CD4-positive, CD25-positive, alpha-beta regulatory T cell (primary cell): ENCODE measurements around the gene KIF6. TPM values are rescaled to one million over a fixed set of nuclear protein-coding genes. Genes with fewer than 3 reads are reported as not detected.

Source experiments
- ATAC-seq, 2 donors: fragments of 150-1000 bp; cut with Tn5 transposase; one replicate each; pipeline ENCODE4 v1.10.0; 2021; ENCODE audit warnings: low read depth in 2 of 2, moderate number of reproducible peaks in 2 of 2, moderate library complexity in 1 of 2
- DNase-seq, 3 donors: peaks; one replicate each; pipeline versions ENCODE4 v3.0.0 to v3.0.0-alpha.2; 2012 to 2022; ENCODE audit warnings: mixed read lengths in 1 of 3
- H3K27ac ChIP-seq: one replicate; pipeline ENCODE4 v1.7.0; 2013; ENCODE audit warnings: mild to moderate bottlenecking, low read length; ENCODE audit not compliant: insufficient read depth, poor library complexity, severe bottlenecking
- H3K27me3 ChIP-seq: one replicate; pipeline ENCODE4 v1.7.0; 2013; ENCODE audit warnings: low read length; ENCODE audit not compliant: control insufficient read depth, insufficient read depth
- H3K36me3 ChIP-seq: one replicate; pipeline ENCODE4 v1.7.0; 2013; ENCODE audit warnings: mild to moderate bottlenecking, low read length, moderate library complexity; ENCODE audit not compliant: control insufficient read depth, insufficient read depth
- H3K4me1 ChIP-seq: 2 replicates; pipeline ENCODE4 v1.7.0; 2013; ENCODE audit warnings: mild to moderate bottlenecking, low read length; ENCODE audit not compliant: insufficient read depth, control insufficient read depth, poor library complexity, severe bottlenecking
- H3K4me3 ChIP-seq: one replicate; pipeline ENCODE4 v1.7.0; 2013; ENCODE audit warnings: low read depth, mild to moderate bottlenecking, low read length, moderate library complexity
- H3K9me3 ChIP-seq, 2 experiments: 1 replicate in 1 of 2; 2 replicates in 1 of 2; pipeline ENCODE4 v1.7.0; 2013; ENCODE audit warnings: low read length in 2 of 2, mild to moderate bottlenecking in 1 of 2, moderate library complexity in 1 of 2; ENCODE audit not compliant: control insufficient read depth in 2 of 2
- H3K27ac Mint-ChIP-seq, 3 donors: one replicate each; pipeline ENCODE4 v1.8.0; 2020 to 2022; ENCODE audit warnings: mild to moderate bottlenecking in 3 of 3, mixed read lengths in 3 of 3, moderate library complexity in 2 of 3
- H3K27me3 Mint-ChIP-seq: one replicate; pipeline ENCODE4 v1.8.0; 2022; ENCODE audit warnings: mild to moderate bottlenecking, mixed read lengths
- H3K36me3 Mint-ChIP-seq: one replicate; pipeline ENCODE4 v1.8.0; 2020; ENCODE audit warnings: mixed read lengths
- H3K4me1 Mint-ChIP-seq, 4 donors: one replicate each; pipeline ENCODE4 v1.8.0; 2020 to 2022; ENCODE audit warnings: mixed read lengths in 4 of 4, mild to moderate bottlenecking in 1 of 4
- H3K4me3 Mint-ChIP-seq, 4 donors: one replicate each; pipeline ENCODE4 v1.8.0; 2020 to 2022; ENCODE audit warnings: mild to moderate bottlenecking in 4 of 4, mixed read lengths in 4 of 4, moderate library complexity in 3 of 4
- H3K9me3 Mint-ChIP-seq, 7 donors: one replicate each; pipeline ENCODE4 v1.8.0; 2020 to 2022; ENCODE audit warnings: mixed read lengths in 7 of 7, mild to moderate bottlenecking in 3 of 7, moderate library complexity in 2 of 7
- polyA plus RNA-seq, 4 donors: library from polyadenylated mRNA; unstranded; fragments of 300-500 nt; fragmentation: Illumina TruSeq; gene quantifications; one replicate each; pipeline ENCODE4 v1.2.3, GENCODE V29; 2021
- total RNA-seq: library from RNA; stranded (reverse); gene quantifications from one replicate; pipeline ENCODE4 v1.2.3, GENCODE V29; 2022

KIF6 gene
- total and polyA plus RNA-seq, 5 donors from 2014 or later, result not detected

DNA sequence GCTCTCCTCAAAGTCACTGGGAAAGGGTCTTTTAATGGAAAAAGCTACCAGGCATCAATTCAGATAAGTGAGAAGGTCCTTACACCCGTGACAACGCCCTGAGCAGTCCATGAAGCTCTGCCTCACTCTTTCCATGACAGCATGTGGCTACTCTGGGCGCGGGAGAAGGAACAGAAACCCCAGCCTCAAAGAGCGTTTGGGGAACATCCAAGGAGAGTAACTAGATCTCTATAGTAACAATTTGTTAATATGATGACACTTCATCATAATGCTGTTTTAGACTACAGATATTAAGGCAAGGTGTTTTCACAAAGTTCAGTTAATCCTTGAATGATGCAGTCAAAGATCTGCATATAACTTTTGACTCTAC, 55.2 kb downstream of the KIF6 start:
- Histone ChIP-seq H3K36me3 (no peaks in the 10 kb centered on the region), H3K27ac (no peak overlapping the region), H3K9me3 (no peaks in the 10 kb centered on the region), H3K4me3 (no peak overlapping the region), H3K27me3 (peaks cover 1% of the 10 kb centered on the region), H3K4me1 (no peaks in the 10 kb centered on the region)
- no peak for DNase-seq
- Mint-ChIP-seq H3K27ac (no peak overlapping the region), H3K36me3 (no peaks in the 10 kb centered on the region), H3K9me3 (peaks cover 0 to 17% (median 2%) of the 10 kb centered on the region in 7 donors), H3K4me3 (no peak overlapping the region), H3K4me1 (no peaks in the 10 kb centered on the region), H3K27me3 (no peaks in the 10 kb centered on the region)
- no peak for ATAC-seq

DNA sequence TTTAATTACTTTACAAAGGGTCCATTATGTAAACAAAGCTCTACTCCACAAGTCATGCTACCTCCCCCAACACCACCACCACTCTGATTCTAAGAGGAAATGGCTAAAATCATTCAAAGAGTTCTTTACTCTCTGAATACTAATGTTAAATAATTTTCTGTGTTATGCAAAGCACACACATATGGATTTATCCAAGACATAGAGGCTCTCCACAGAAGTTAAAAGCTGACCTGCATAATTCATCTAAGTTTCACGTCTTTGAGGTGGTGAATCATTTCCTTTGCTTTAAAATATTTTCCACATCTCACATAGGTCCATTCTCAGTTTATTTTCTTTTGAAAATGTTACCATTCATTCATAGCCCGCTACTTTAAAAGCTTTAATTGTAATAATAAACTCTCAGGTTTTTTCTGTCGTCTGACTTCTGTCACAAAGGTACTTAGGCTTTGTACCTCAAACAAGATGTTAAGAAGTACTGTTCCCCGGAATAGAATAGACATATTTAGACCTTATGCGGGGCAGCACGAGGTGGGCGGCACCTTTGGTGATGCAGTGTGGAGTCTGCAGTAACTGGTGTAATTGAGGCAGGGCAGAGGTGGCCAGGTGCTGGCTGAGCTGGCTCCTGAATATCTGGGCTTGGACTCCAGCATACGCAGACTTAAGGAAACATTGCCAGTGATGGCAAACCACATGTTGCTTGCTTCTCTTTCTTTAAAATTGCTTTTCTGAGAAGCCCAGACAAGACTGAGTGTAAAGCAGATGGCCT, 55.8 kb downstream of the KIF6 start:
- H3K27ac ChIP-seq, result no peak overlapping the region
- peaks cover 2% of the 10 kb centered on the region for H3K27me3 Mint-ChIP-seq
- peaks cover 1% of the 10 kb centered on the region for H3K27me3 ChIP-seq
- no peak overlapping the region for H3K4me3 ChIP-seq
- peaks cover 0 to 14% (median 2%) of the 10 kb centered on the region in 7 donors for H3K9me3 Mint-ChIP-seq
- H3K36me3 Mint-ChIP-seq, result no peaks in the 10 kb centered on the region
- no peak overlapping the region for H3K4me3 Mint-ChIP-seq
- ATAC-seq (no peak), DNase-seq (no peak)
- H3K27ac Mint-ChIP-seq, result no peak overlapping the region
- H3K4me1 ChIP-seq, result no peaks in the 10 kb centered on the region
- no peaks in the 10 kb centered on the region for H3K9me3 ChIP-seq
- no peaks in the 10 kb centered on the region for H3K4me1 Mint-ChIP-seq
- H3K36me3 ChIP-seq, result no peaks in the 10 kb centered on the region

DNA sequence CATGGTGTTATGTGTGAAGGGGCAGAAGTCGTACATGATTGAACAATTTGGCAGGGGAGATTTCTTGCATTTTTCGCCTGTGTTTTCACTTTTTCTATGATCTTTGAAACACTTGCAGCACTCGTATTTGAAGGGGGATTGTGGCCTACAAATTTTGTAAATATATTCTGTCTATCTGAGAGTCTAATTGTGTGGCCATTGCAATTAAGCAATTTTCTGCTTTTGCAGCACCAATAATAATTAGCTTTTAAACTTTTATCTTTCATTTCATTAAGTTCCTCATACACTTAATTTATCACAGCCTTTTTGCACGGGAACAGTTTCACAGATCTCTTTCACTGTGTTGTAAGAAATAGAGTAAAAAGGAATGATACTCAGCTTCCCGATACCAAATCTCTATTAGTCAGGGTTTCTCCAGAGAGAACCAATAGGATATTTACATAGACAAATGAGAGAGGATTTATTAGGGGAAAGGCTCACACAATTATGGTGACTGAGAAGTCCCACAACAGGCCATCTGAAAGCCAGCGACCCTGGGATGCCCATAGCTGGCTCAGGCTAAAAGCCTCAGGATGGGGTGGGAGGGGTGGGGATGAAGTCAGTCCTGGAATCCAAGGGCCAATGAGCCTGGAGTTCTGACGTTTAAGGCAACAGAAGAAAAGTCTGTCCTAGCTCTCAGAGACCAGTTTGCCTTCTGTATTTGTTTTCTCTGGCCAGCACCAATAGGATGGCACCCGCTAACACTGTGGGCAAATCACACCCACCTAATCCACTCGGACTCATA, 58.3 kb downstream of the KIF6 start:
- H3K27ac ChIP-seq, result no peak overlapping the region
- Mint-ChIP-seq H3K4me1 (no peaks in the 10 kb centered on the region), H3K4me3 (no peak overlapping the region), H3K27me3 (peaks cover 4% of the 10 kb centered on the region), H3K27ac (no peak overlapping the region), H3K9me3 (peaks cover 0 to 3% (median 0%) of the 10 kb centered on the region in 7 donors), H3K36me3 (no peaks in the 10 kb centered on the region)
- no peaks in the 10 kb centered on the region for H3K4me1 ChIP-seq
- no peak for DNase-seq
- H3K4me3 ChIP-seq, result no peak overlapping the region
- H3K27me3 ChIP-seq, result peaks cover 1% of the 10 kb centered on the region
- H3K9me3 ChIP-seq, result no peaks in the 10 kb centered on the region
- ATAC-seq, result no peak
- no peaks in the 10 kb centered on the region for H3K36me3 ChIP-seq

DNA sequence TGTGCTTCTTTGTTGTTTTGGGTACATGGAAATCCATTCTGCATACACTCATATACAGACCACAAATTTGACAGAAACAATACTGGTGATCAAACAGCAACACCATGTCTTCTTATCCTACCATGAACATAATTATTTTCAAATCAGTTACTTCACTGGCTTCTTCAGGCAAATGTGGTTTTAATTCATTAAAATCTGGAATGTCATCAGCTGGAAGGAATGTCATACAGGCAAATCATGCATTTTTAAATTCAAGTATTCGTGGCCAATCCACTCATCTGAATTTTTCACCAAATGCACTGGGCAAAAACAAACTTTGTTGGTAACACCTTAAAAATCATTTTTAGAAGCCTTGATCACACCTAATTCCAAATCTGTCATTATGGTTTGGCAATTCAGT, 59.3 kb downstream of the KIF6 start:
- H3K9me3 ChIP-seq, result no peaks in the 10 kb centered on the region
- Mint-ChIP-seq H3K4me3 (no peak overlapping the region), H3K36me3 (no peaks in the 10 kb centered on the region), H3K9me3 (peaks cover 0 to 3% (median 0%) of the 10 kb centered on the region in 7 donors), H3K27me3 (peaks cover 4% of the 10 kb centered on the region), H3K27ac (no peak overlapping the region), H3K4me1 (no peaks in the 10 kb centered on the region)
- peaks cover 1% of the 10 kb centered on the region for H3K27me3 ChIP-seq
- no peaks in the 10 kb centered on the region for H3K36me3 ChIP-seq
- H3K27ac ChIP-seq, result no peak overlapping the region
- no peaks in the 10 kb centered on the region for H3K4me1 ChIP-seq
- ATAC-seq (no peak), DNase-seq (no peak)
- H3K4me3 ChIP-seq, result no peak overlapping the region

DNA sequence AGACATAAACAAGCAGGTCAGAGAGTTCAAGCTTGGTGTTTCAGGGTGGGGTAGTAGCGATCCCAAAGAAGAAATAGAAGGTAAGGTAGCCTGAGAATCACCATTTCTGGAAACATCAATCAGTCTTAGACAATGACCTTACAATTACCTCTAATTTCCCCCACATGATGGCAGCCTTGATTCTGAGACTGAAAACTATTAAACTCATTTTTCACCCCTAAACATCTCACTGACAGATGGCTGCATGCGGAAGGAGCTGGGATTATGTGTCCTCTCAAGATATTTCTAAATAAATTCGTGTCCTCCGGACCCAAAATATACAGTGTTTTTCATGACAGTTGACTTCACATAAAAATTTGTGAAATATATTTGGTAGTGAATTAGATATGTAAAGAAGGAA, 61.0 kb downstream of the KIF6 start:
- no peaks in the 10 kb centered on the region for H3K27me3 ChIP-seq
- Mint-ChIP-seq H3K27ac (no peak overlapping the region), H3K27me3 (peaks cover 4% of the 10 kb centered on the region), H3K36me3 (no peaks in the 10 kb centered on the region), H3K4me3 (no peak overlapping the region), H3K4me1 (no peaks in the 10 kb centered on the region), H3K9me3 (peaks cover 0 to 3% (median 0%) of the 10 kb centered on the region in 7 donors)
- no peaks in the 10 kb centered on the region for H3K9me3 ChIP-seq
- H3K36me3 ChIP-seq, result no peaks in the 10 kb centered on the region
- no peak overlapping the region for H3K4me3 ChIP-seq
- H3K4me1 ChIP-seq, result no peaks in the 10 kb centered on the region
- DNase-seq (no peak), ATAC-seq (no peak)
- no peak overlapping the region for H3K27ac ChIP-seq

DNA sequence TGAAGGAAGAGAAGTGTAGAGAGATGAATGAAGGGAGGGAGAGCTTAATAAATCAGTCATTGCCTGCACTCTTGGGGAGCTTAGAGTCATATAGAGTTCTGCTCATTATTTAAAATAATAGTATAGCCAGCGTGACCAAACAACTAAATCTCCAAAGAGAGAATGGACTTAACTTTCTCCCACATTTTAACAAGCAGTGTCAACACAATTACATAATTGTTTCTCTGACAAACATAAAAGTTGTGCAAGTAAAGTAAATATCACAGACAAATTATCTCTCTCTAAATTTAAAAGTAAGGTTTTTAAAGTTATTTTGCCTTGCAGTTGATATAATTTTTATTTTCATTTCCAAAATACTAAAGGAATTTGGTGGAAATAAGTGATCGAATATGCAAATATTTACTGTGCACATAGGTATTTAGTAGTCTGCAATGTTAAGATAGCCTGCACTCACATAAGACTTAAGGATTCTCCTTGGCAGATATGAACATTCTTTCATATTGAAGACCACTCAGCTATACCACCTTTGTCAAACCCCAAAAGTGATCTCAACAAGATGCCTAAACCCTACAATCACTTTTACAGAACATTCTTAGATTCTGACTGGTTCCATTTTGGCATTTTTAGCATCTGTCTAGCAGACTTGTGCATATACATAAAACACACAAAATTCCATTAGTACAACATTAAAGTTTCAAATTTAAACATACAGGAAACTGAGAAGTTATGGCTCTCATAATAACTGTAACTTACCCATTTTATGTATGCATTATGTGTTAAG, 67.7 kb downstream of the KIF6 start:
- H3K36me3 Mint-ChIP-seq, result no peaks in the 10 kb centered on the region
- H3K27me3 Mint-ChIP-seq, result peaks cover 6% of the 10 kb centered on the region

DNA sequence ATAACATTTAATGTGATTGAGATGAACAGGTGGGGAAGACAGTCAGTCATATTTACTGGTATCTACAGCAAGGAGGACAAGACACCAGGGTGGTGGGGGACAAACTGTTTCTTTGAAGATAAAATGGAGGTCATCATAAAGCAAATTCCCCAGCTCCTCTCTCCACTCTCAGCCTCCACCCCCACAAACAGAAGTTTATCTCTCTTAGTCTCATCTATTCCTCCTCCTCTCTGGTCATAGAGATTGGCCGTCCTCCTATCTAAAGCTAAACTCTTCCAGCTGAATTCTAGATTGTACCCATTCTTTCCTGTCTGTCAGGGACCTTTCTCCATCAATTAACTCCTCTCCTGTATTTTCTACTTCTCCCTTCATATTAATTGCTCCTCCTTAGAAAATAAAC, 71.1 kb downstream of the KIF6 start:
- peaks cover 0 to 2% (median 0%) of the 10 kb centered on the region in 7 donors for H3K9me3 Mint-ChIP-seq
- H3K4me1 ChIP-seq, result no peaks in the 10 kb centered on the region
- no peaks in the 10 kb centered on the region for H3K9me3 ChIP-seq
- H3K4me3 ChIP-seq, result no peak overlapping the region
- H3K27me3 ChIP-seq, result no peaks in the 10 kb centered on the region
- no peaks in the 10 kb centered on the region for H3K4me1 Mint-ChIP-seq
- ATAC-seq, result no peak
- no peak overlapping the region for H3K4me3 Mint-ChIP-seq
- DNase-seq, result no peak
- H3K27me3 Mint-ChIP-seq, result peaks cover 6% of the 10 kb centered on the region
- no peaks in the 10 kb centered on the region for H3K36me3 Mint-ChIP-seq
- no peak overlapping the region for H3K27ac Mint-ChIP-seq
- H3K27ac ChIP-seq, result no peak overlapping the region
- no peaks in the 10 kb centered on the region for H3K36me3 ChIP-seq

More for the DNA sequence above, 67.7 kb downstream of the KIF6 start:
- H3K27me3 ChIP-seq, result no peaks in the 10 kb centered on the region
- DNase-seq (no peak), ATAC-seq (no peak)
- Mint-ChIP-seq H3K27ac (no peak overlapping the region), H3K4me1 (no peaks in the 10 kb centered on the region), H3K9me3 (peaks cover 0 to 2% (median 0%) of the 10 kb centered on the region in 7 donors), H3K4me3 (no peak overlapping the region)
- H3K36me3 ChIP-seq, result no peaks in the 10 kb centered on the region
- H3K9me3 ChIP-seq, result no peaks in the 10 kb centered on the region
- no peak overlapping the region for H3K4me3 ChIP-seq
- H3K4me1 ChIP-seq, result no peaks in the 10 kb centered on the region
- no peak overlapping the region for H3K27ac ChIP-seq
